Right lobe of liver (tissue), 4 donors: Measurements from ENCODE around the gene UGT1A9.

ENCODE experiments used
- POLR2A ChIP-seq: fragments of 450-650 bp; IDR thresholded peaks from one replicate; pipeline ENCODE4 v1.6.1; 2017; ENCODE audit warnings: antibody characterized with exemption, mild to moderate bottlenecking
- TF ChIP-seq, protein P1 (sequence below), 4 donors: fragments of 200-600 bp in 3 of 4; fragments of 450-650 bp in 1 of 4; IDR thresholded peaks; one replicate each; pipeline versions ENCODE4 v1.5.1 to v1.8.0; 2016 to 2022; ENCODE audit warnings: antibody characterized with exemption in 4 of 4, mild to moderate bottlenecking in 2 of 4
- donor health status: DM: no; HTN: no; CAD: no.
- donor health status: DM: no; HTN: no; CAD: no.
- donor health status: DM: no; HTN: yes; CAD: no.

DNA sequence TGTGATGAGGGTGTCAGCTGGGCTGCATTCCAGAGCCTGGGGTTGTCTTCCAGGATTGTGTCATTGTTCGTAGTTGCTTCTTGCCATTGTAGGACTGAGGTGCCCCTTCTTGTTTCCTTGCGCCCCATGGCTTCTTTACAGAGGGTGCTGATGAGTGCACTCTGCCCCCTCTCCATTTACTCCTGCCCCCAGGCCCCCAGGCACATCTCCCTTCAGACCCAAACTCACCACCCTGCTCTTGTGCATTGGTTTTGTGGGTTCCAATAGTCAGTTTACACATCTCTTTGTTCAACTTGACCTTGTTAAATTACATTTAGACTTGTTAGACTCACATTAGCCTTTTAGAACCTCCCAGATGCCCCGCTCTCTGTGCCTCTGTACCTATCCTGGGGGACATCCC, 149.5 kb downstream of the UGT1A9 start:
- TF ChIP-seq POLR2A, result no peak
- TF ChIP-seq, protein P1, sequence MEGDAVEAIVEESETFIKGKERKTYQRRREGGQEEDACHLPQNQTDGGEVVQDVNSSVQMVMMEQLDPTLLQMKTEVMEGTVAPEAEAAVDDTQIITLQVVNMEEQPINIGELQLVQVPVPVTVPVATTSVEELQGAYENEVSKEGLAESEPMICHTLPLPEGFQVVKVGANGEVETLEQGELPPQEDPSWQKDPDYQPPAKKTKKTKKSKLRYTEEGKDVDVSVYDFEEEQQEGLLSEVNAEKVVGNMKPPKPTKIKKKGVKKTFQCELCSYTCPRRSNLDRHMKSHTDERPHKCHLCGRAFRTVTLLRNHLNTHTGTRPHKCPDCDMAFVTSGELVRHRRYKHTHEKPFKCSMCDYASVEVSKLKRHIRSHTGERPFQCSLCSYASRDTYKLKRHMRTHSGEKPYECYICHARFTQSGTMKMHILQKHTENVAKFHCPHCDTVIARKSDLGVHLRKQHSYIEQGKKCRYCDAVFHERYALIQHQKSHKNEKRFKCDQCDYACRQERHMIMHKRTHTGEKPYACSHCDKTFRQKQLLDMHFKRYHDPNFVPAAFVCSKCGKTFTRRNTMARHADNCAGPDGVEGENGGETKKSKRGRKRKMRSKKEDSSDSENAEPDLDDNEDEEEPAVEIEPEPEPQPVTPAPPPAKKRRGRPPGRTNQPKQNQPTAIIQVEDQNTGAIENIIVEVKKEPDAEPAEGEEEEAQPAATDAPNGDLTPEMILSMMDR (IDR thresholded peaks at IDR 0.05), result no peak
